ENCODE results near the gene MED28.

DNA sequence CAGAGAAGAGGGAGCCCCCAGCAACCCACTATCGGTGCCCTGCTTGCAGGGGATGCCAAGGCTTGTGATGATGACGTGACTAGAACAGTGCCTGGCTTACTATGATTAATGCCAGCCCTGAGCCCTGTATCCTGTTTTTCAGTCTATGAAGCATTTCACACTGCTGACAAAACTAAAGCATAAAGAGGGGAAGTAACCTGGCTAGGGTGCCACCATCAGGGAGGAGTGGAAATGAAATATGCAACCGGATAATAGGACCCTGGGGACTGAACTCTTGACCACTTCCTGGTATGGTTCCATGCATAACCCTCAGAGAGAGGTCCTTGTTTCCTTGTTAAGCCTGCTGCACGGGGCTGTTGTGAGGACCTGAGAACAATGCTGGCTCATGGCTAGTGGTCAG, 50.3 kb downstream of the MED28 start:
- TF ChIP-seq ARNT (IDR thresholded peaks at IDR 0.05) (no peak), FOXA1 (IDR thresholded peaks at IDR 0.05) (no peak), SP1 (IDR thresholded peaks at IDR 0.05) (no peak), SUZ12 (IDR thresholded peaks at IDR 0.05) (no peak), CTBP1 (IDR thresholded peaks at IDR 0.05; ENCODE audit: borderline replicate concordance) (no peak), FOXK2 (IDR thresholded peaks at IDR 0.05) (no peak), BHLHE40 (IDR thresholded peaks at IDR 0.05; ENCODE audit: borderline replicate concordance) (no peak)
